LHCN-M2 (cell line): Measurements from ENCODE around the gene PSTPIP2. TPM values are rescaled to one million over a fixed set of nuclear protein-coding genes. Genes with fewer than 3 reads are reported as not detected.
A peak's percentile ranks its signal among the peaks of the same experiment; 100 is the strongest.
"Not testable (repeated sequence)": the region's sequence is repeated elsewhere in the genome, so short reads cannot be mapped to it uniquely, and the experiment has no call there.

Experiments
- DNase-seq: peaks from one replicate; pipeline ENCODE4 v3.0.0-alpha.2; 2012; ENCODE audit warnings: low read depth
- polyA plus RNA-seq: library from polyadenylated mRNA; unstranded; fragments of >200 nt; gene quantifications from one replicate; pipeline ENCODE4 v1.2.1, GENCODE V29; 2012; ENCODE audit warnings: missing spikeins
- total RNA-seq: library from RNA; depleted of rRNA; stranded (reverse); fragments of >200 nt; gene quantifications from 2 replicates; pipeline ENCODE4 v1.2.3, GENCODE V29; 2014; rRNA removed

Gene PSTPIP2
- 8.7 and 10.6 TPM in 2 replicates for total RNA-seq
- 5.9 TPM for polyA plus RNA-seq

- peak; percentile 59 for DNase-seq
These were observed at the start of gene PSTPIP2 for GRCh38 chr18:46071653-46072375. Gene PSTPIP2, minus strand, starts transcription at chr18:46072260. Its CDS starts 72 bp downstream, at chr18:46072188.

GRCh38 chr18:46113751-46114150 is 41.7 kb upstream of the PSTPIP2 start:
- DNase-seq, result no peak

- no peak for DNase-seq
These were observed 38.3 kb upstream of the PSTPIP2 start for GRCh38 chr18:46110406-46110805.

- no peak for DNase-seq
These were observed 37.3 kb upstream of the PSTPIP2 start for GRCh38 chr18:46109386-46109785.

GRCh38 chr18:46104128-46104911 is 32.3 kb upstream of the PSTPIP2 start, which contains the start of gene HAUS1:
Gene HAUS1, plus strand, starts transcription at chr18:46104385. Its CDS starts 27 bp downstream, at chr18:46104412.
- peak; percentile 82 for DNase-seq

GRCh38 chr18:46099463-46099862 is 27.4 kb upstream of the PSTPIP2 start:
- no peak for DNase-seq

- no peak for DNase-seq
These were observed 26.5 kb upstream of the PSTPIP2 start for GRCh38 chr18:46098616-46098933.

GRCh38 chr18:46097801-46098615 is 25.9 kb upstream of the PSTPIP2 start, which contains the start of gene ATP5F1A:
Gene ATP5F1A, minus strand, starts transcription at chr18:46098296. Its CDS starts 65 bp downstream, at chr18:46098231.
- DNase-seq, result peak; percentile 78

GRCh38 chr18:46097431-46097800 is 25.4 kb upstream of the PSTPIP2 start:
- no peak for DNase-seq

- peak; percentile 7 for DNase-seq
These were observed 24.7 kb upstream of the PSTPIP2 start for GRCh38 chr18:46096651-46097300.

GRCh38 chr18:46095532-46095931 is 23.5 kb upstream of the PSTPIP2 start:
- DNase-seq, result no peak

- DNase-seq, result not testable (repeated sequence)
These were observed 16.4 kb upstream of the PSTPIP2 start for GRCh38 chr18:46088501-46088900.

GRCh38 chr18:46084431-46084830 is 12.4 kb upstream of the PSTPIP2 start:
- DNase-seq, result no peak

- no peak for DNase-seq
These were observed 8.1 kb upstream of the PSTPIP2 start for GRCh38 chr18:46080156-46080555.

- DNase-seq, result no peak
These were observed 7.3 kb upstream of the PSTPIP2 start for GRCh38 chr18:46079336-46079735.

- DNase-seq, result peak; percentile 67
These were observed 1.6 kb upstream of the PSTPIP2 start for GRCh38 chr18:46073474-46074331.

GRCh38 chr18:46072959-46073358 is 899 bp upstream of the PSTPIP2 start:
- no peak for DNase-seq

- DNase-seq, result no peak
These were observed 362 bp upstream of the PSTPIP2 start for GRCh38 chr18:46072376-46072867.

- no peak for DNase-seq
These were observed 1.0 kb downstream of the PSTPIP2 start for GRCh38 chr18:46070815-46071652.
